ENCODE results near the gene DNAL1. TPM values are rescaled to one million over a fixed set of nuclear protein-coding genes. Genes with fewer than 3 reads are reported as not detected.
A peak's percentile ranks its signal among the peaks of the same experiment; 100 is the strongest.

Gene DNAL1
- total RNA-seq, 1 experiment from 2014 or later: 25.5 TPM

GRCh38 chr14:73745571-73746519 is 101.1 kb downstream of the DNAL1 start:
- H3K4me1 ChIP-seq (replicated peaks; ENCODE audit: insufficient read depth): peaks cover 82% of the 10 kb centered on the region
- H3K36me3 ChIP-seq (ENCODE audit: low read depth): no peaks in the 10 kb centered on the region
- peak overlapping the region; percentile 88 for H3K4me2 ChIP-seq
- POLR2A ChIA-PET (ENCODE audit: unreplicated experiment): interaction anchor here (1.3 kb wide), 1 partner anchor 105 kb away, joined by 14 read pairs; no protein-coding TSS in a partner anchor
- no TSS peak for BruUV-seq (replicated peaks)
- H3K9me3 ChIP-seq (ENCODE audit: insufficient read depth, low read depth): no peaks in the 10 kb centered on the region
- no peak overlapping the region for H3K4me3 ChIP-seq
- no peak for DNase-seq
- peaks cover 14% of the 10 kb centered on the region for H4K20me1 ChIP-seq (ENCODE audit: insufficient read depth)
- peaks cover 57% of the 10 kb centered on the region for H3F3A ChIP-seq (ENCODE audit: insufficient read depth, low read depth)
- intact Hi-C loops (cut with micrococcal nuclease; ENCODE audit: unreplicated experiment): no loop called here
- no peaks in the 10 kb centered on the region for H3K9me2 ChIP-seq (ENCODE audit: insufficient read depth)
- H3K27ac ChIP-seq: peak overlapping the region; percentile 90
- no peak for TF ChIP-seq EZH2 (IDR thresholded peaks at IDR 0.05; ENCODE audit: low read depth)
- TF ChIP-seq, protein P1, sequence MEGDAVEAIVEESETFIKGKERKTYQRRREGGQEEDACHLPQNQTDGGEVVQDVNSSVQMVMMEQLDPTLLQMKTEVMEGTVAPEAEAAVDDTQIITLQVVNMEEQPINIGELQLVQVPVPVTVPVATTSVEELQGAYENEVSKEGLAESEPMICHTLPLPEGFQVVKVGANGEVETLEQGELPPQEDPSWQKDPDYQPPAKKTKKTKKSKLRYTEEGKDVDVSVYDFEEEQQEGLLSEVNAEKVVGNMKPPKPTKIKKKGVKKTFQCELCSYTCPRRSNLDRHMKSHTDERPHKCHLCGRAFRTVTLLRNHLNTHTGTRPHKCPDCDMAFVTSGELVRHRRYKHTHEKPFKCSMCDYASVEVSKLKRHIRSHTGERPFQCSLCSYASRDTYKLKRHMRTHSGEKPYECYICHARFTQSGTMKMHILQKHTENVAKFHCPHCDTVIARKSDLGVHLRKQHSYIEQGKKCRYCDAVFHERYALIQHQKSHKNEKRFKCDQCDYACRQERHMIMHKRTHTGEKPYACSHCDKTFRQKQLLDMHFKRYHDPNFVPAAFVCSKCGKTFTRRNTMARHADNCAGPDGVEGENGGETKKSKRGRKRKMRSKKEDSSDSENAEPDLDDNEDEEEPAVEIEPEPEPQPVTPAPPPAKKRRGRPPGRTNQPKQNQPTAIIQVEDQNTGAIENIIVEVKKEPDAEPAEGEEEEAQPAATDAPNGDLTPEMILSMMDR (conservative IDR thresholded peaks at IDR 0.05): no peak
- H3K27me3 ChIP-seq (ENCODE audit: insufficient read depth, low read depth): no peaks in the 10 kb centered on the region
- CTCF ChIA-PET: interaction anchor here (0.6 to 1.1 kb wide), 4 partner anchors 13 to 607 kb away, joined by 3 to 9 read pairs (median 4); no protein-coding TSS in a partner anchor
- peaks cover 92% of the 10 kb centered on the region for H3K79me2 ChIP-seq (ENCODE audit: low read depth)
- no peak overlapping the region for H2AFZ ChIP-seq

GRCh38 chr14:73746520-73747378 is 102.0 kb downstream of the DNAL1 start:
- intact Hi-C loops (cut with micrococcal nuclease; ENCODE audit: unreplicated experiment): no loop called here
- CTCF ChIA-PET: interaction anchor here (0.6 kb wide), 1 partner anchor 608 kb away, joined by 3 read pairs; no protein-coding TSS in a partner anchor
- POLR2A ChIA-PET (ENCODE audit: unreplicated experiment): no interaction called here
- Histone ChIP-seq H3K79me2 (ENCODE audit: low read depth) (peaks cover 100% of the 10 kb centered on the region), H3K4me2 (peak overlapping the region; percentile 23; the same call in 1 of the 2 replicates), H3K36me3 (ENCODE audit: low read depth) (no peaks in the 10 kb centered on the region), H3K27me3 (ENCODE audit: insufficient read depth, low read depth) (no peaks in the 10 kb centered on the region), H3K4me1 (replicated peaks; ENCODE audit: insufficient read depth) (peaks cover 82% of the 10 kb centered on the region), H2AFZ (no peak overlapping the region), H4K20me1 (ENCODE audit: insufficient read depth) (peaks cover 14% of the 10 kb centered on the region), H3K9me2 (ENCODE audit: insufficient read depth) (no peaks in the 10 kb centered on the region), H3K27ac (peak overlapping the region; percentile 90; the same call in 1 of the 2 replicates), H3K4me3 (no peak overlapping the region), H3F3A (ENCODE audit: insufficient read depth, low read depth) (peaks cover 57% of the 10 kb centered on the region), H3K9me3 (ENCODE audit: insufficient read depth, low read depth) (no peaks in the 10 kb centered on the region)
- no peak for TF ChIP-seq EZH2 (IDR thresholded peaks at IDR 0.05; ENCODE audit: low read depth)
- TF ChIP-seq, protein P1 (conservative IDR thresholded peaks at IDR 0.05): no peak
- no TSS peak for BruUV-seq (replicated peaks)
- DNase-seq: no peak

All from PC-9 (cell line).